Measurements from ENCODE around the gene POLR2C.

POLR2C gene

GRCh38 chr16:57510016-57510871, 47.8 kb downstream of the POLR2C start:
- no peaks in the 10 kb centered on the region; the same call in 1 of the 2 replicates for H3K27me3 ChIP-seq (replicated peaks; ENCODE audit: control insufficient read depth, insufficient read depth, low read length)
- TF ChIP-seq, protein P1, sequence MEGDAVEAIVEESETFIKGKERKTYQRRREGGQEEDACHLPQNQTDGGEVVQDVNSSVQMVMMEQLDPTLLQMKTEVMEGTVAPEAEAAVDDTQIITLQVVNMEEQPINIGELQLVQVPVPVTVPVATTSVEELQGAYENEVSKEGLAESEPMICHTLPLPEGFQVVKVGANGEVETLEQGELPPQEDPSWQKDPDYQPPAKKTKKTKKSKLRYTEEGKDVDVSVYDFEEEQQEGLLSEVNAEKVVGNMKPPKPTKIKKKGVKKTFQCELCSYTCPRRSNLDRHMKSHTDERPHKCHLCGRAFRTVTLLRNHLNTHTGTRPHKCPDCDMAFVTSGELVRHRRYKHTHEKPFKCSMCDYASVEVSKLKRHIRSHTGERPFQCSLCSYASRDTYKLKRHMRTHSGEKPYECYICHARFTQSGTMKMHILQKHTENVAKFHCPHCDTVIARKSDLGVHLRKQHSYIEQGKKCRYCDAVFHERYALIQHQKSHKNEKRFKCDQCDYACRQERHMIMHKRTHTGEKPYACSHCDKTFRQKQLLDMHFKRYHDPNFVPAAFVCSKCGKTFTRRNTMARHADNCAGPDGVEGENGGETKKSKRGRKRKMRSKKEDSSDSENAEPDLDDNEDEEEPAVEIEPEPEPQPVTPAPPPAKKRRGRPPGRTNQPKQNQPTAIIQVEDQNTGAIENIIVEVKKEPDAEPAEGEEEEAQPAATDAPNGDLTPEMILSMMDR (IDR thresholded peaks at IDR 0.05; ENCODE audit: insufficient read depth, low read length, poor library complexity, severe bottlenecking): no peak
- peaks cover 5% of the 10 kb centered on the region for H3K36me3 ChIP-seq (ENCODE audit: control insufficient read depth, insufficient read depth, low read length)
- no peak overlapping the region for H3K4me3 ChIP-seq (replicated peaks; ENCODE audit: low read depth, low read length)
- no peak for DNase-seq (ENCODE audit: extremely low read depth, insufficient read length)

GRCh38 chr16:57512296-57513001, 50.0 kb downstream of the POLR2C start:
- TF ChIP-seq, protein P1 (IDR thresholded peaks at IDR 0.05; ENCODE audit: insufficient read depth, low read length, poor library complexity, severe bottlenecking): no peak
- H3K4me3 ChIP-seq (replicated peaks; ENCODE audit: low read depth, low read length): no peak overlapping the region
- no peaks in the 10 kb centered on the region for H3K27me3 ChIP-seq (replicated peaks; ENCODE audit: control insufficient read depth, insufficient read depth, low read length)
- no peak for DNase-seq (ENCODE audit: extremely low read depth, insufficient read length)
- peaks cover 10% of the 10 kb centered on the region for H3K36me3 ChIP-seq (ENCODE audit: control insufficient read depth, insufficient read depth, low read length)

- TF ChIP-seq, protein P1 (IDR thresholded peaks at IDR 0.05; ENCODE audit: insufficient read depth, low read length, poor library complexity, severe bottlenecking): no peak
- peaks cover 16% of the 10 kb centered on the region for H3K36me3 ChIP-seq (ENCODE audit: control insufficient read depth, insufficient read depth, low read length)
- no peak for DNase-seq (ENCODE audit: extremely low read depth, insufficient read length)
Measured at GRCh38 chr16:57513371-57514102, 51.1 kb downstream of the POLR2C start.

DNA sequence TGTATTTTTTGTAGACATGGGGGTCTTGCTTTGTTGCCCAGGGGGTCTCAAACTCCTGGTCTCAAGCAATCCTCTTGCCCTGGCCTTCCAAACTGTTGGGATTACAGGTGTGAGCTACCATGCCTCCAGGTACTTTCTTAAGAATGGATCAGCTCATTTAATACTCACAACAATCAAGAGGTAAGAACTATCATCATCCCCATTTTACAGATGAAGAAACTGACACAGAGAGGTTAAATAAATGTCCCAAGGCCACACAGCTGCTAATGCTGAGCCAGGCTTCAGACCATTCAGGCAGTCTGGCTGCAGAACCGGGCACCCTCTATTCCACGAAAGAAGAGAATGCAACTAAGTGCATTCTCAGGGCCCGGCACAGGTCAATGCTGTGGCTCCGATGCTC, 51.9 kb downstream of the POLR2C start:
- Histone ChIP-seq H3K27me3 (replicated peaks; ENCODE audit: control insufficient read depth, insufficient read depth, low read length) (no peaks in the 10 kb centered on the region), H3K36me3 (ENCODE audit: control insufficient read depth, insufficient read depth, low read length) (peaks cover 18% of the 10 kb centered on the region), H3K4me3 (replicated peaks; ENCODE audit: low read depth, low read length) (no peak overlapping the region)
- TF ChIP-seq, protein P1 (IDR thresholded peaks at IDR 0.05; ENCODE audit: insufficient read depth, low read length, poor library complexity, severe bottlenecking): no peak
- no peak for DNase-seq (ENCODE audit: extremely low read depth, insufficient read length)

More at GRCh38 chr16:57513371-57514102, 51.1 kb downstream of the POLR2C start:
- Histone ChIP-seq H3K4me3 (replicated peaks; ENCODE audit: low read depth, low read length) (no peak overlapping the region), H3K27me3 (replicated peaks; ENCODE audit: control insufficient read depth, insufficient read depth, low read length) (no peaks in the 10 kb centered on the region)

GRCh38 chr16:57514791-57515600, 52.5 kb downstream of the POLR2C start:
- Histone ChIP-seq H3K36me3 (ENCODE audit: control insufficient read depth, insufficient read depth, low read length) (peaks cover 18% of the 10 kb centered on the region), H3K27me3 (replicated peaks; ENCODE audit: control insufficient read depth, insufficient read depth, low read length) (no peaks in the 10 kb centered on the region), H3K4me3 (replicated peaks; ENCODE audit: low read depth, low read length) (no peak overlapping the region)
- DNase-seq (ENCODE audit: extremely low read depth, insufficient read length): no peak
- TF ChIP-seq, protein P1 (IDR thresholded peaks at IDR 0.05; ENCODE audit: insufficient read depth, low read length, poor library complexity, severe bottlenecking): no peak
